ENCODE results near the gene IGF2R.

- TF ChIP-seq CTCF (IDR thresholded peaks at IDR 0.05), result no peak
- no peak for TF ChIP-seq POLR2A (IDR thresholded peaks at IDR 0.05)
- TF ChIP-seq POLR2AphosphoS5 (IDR thresholded peaks at IDR 0.05), result no peak
Observed at GRCh38 chr6:159977255-159977903, 8.5 kb downstream of the IGF2R start.

Measured in stomach (tissue), 4 donors.